T-helper 2 cell treated with Interferon-gamma antibody and Interleukin-4, amounts not matched to agents 5 μg/mL and 100 μg/mL, for 36 hours (primary cell): ENCODE measurements around the gene SETDB2.

Source experiments
- DNase-seq: peaks from one replicate; pipeline ENCODE4 v3.0.0; 2021; ENCODE audit warnings: low spot score
- H3K27ac Mint-ChIP-seq: one replicate; pipeline ENCODE4 v1.8.0; 2021; ENCODE audit warnings: mild to moderate bottlenecking, mixed read lengths
- H3K27me3 Mint-ChIP-seq: one replicate; pipeline ENCODE4 v1.8.0; 2021; ENCODE audit warnings: low read depth, mixed read lengths
- H3K36me3 Mint-ChIP-seq: one replicate; pipeline ENCODE4 v1.8.0; 2021; ENCODE audit warnings: low read depth, mixed read lengths
- H3K4me1 Mint-ChIP-seq: one replicate; pipeline ENCODE4 v1.8.0; 2021; ENCODE audit warnings: low read depth, mixed read lengths
- H3K4me3 Mint-ChIP-seq: one replicate; pipeline ENCODE4 v1.8.0; 2022; ENCODE audit warnings: mild to moderate bottlenecking, moderate library complexity, mixed read lengths
- H3K9me3 Mint-ChIP-seq: one replicate; pipeline ENCODE4 v1.8.0; 2021; ENCODE audit warnings: mixed read lengths

The SETDB2 gene

DNA sequence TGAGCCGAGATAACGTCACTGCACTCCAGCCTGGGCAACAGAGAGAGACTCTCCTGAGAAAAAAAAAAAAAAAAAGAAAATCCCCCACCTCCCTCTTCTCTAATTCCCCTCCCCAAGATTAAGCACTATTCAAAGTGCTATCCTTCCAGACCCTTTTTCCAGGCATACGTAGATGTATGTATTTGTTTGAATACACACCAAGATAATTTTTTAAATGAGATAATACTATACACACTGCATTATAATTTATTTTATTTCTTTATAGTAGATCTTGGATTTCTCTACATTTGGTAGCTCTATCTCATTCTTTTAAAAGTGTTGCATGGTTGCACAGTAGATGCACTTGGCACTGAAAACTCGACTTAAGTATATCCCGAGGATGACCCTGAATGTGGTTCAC is 32.7 kb upstream of the SETDB2 start:
- Mint-ChIP-seq H3K36me3 (no peaks in the 10 kb centered on the region), H3K4me3 (no peak overlapping the region), H3K27me3 (peaks cover 6% of the 10 kb centered on the region), H3K27ac (no peak overlapping the region), H3K9me3 (no peaks in the 10 kb centered on the region), H3K4me1 (no peaks in the 10 kb centered on the region)
- DNase-seq, result no peak

DNA sequence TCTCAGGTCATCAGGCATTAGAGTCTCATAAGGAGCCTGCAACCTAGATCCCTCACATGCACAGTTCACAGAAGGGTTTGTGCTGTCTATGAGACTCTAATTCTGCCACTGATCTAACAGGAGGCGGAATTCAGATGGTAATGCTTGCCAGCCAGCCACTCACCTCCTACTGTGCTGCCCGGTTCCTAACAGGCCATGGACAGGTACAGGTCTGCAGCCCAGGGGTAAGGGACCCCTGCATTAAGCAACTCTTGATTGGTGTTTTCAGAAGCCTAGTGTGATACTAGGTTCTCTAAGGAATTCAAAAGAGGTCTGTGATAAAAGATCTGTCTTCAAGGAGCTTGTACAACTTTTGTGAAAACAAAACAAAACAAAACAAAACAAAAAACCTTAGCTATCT is 31.3 kb upstream of the SETDB2 start:
- Mint-ChIP-seq H3K27ac (no peak overlapping the region), H3K36me3 (no peaks in the 10 kb centered on the region), H3K4me1 (no peaks in the 10 kb centered on the region), H3K4me3 (no peak overlapping the region), H3K27me3 (peaks cover 6% of the 10 kb centered on the region), H3K9me3 (no peaks in the 10 kb centered on the region)
- no peak for DNase-seq

DNA sequence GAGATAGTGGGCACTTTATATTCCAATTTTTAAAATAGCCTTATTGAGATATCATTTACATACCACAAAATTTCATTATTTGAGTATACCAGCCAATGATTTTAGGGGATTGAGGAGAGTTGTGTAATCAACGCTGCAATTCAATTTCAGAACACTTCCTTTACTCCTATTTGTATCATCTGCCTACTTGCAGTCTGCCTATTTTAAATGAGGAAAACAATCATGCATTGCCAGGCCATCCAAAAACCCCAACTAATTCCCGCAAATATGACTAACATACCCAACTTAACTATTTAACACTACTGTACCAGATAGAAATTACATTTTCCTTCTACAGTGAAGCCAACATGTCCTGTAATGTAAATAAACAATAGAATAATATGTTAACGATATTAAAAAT is 26.9 kb upstream of the SETDB2 start:
- Mint-ChIP-seq H3K27ac (no peak overlapping the region), H3K9me3 (no peaks in the 10 kb centered on the region), H3K27me3 (peaks cover 2% of the 10 kb centered on the region), H3K4me3 (no peak overlapping the region), H3K4me1 (no peaks in the 10 kb centered on the region), H3K36me3 (no peaks in the 10 kb centered on the region)
- no peak for DNase-seq

DNA sequence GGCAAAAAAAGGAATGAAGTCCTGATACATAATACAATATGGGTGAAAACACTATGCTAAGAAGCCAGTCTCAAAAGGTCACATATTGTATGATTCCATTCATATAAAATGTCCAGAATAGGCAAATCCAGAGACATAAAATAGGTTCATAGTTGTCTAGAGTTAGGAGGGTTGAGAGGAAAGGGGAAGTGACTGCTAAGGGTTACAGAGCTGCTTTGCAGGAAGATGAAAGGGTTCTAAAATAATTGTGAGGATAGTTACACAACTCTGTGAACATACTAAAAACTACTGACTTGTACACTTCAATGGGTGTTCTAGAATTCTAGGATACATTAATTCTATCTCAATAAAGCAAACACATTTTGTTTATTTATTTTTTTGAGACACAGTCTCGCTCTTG is 25.9 kb upstream of the SETDB2 start:
- no peaks in the 10 kb centered on the region for H3K36me3 Mint-ChIP-seq
- H3K9me3 Mint-ChIP-seq, result no peaks in the 10 kb centered on the region
- no peak overlapping the region for H3K27ac Mint-ChIP-seq
- no peak for DNase-seq
- H3K4me1 Mint-ChIP-seq, result no peaks in the 10 kb centered on the region
- no peaks in the 10 kb centered on the region for H3K27me3 Mint-ChIP-seq
- no peak overlapping the region for H3K4me3 Mint-ChIP-seq

DNA sequence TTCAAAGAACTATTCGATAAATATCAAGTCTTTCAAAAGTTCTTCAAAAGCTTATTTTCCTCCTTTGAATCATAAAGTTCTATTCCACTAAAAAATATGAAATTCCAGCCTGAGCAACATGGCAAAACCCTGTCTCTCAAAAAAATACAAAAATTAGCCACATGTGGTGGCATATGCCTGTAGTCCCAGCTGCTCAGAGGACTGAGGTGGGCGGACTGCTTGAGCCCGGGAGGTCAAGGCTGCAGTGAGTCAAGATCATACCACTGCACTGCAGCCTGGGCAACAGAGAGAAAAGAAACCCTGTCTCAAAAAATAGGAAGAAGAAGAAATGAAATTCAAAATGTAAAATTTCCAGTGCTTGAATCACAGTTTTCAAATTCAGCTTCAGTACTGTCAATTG is 24.8 kb upstream of the SETDB2 start:
- Mint-ChIP-seq H3K27ac (no peak overlapping the region), H3K4me1 (no peaks in the 10 kb centered on the region), H3K36me3 (no peaks in the 10 kb centered on the region), H3K27me3 (no peaks in the 10 kb centered on the region), H3K9me3 (no peaks in the 10 kb centered on the region), H3K4me3 (no peak overlapping the region)
- DNase-seq, result no peak

DNA sequence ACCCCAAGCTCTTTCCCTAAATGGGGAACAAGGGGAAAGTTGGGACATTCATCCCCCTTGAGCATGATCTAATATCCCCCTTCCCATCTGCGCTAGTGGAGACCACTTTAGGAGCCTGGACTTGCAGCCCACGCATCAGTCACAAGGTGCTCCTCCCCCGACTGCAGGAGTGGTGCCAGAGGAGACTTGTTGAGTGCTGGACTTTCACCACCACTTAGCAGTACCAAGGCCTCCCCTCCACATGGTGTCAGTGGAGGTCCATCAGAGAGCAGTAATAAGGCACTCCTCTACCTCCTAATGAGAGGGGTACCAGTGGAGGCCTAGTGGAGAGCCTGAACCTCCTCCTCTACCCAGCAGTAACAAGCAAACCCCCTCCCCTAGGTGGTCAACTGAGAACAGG is 22.7 kb upstream of the SETDB2 start:
- no peaks in the 10 kb centered on the region for H3K27me3 Mint-ChIP-seq
- H3K4me1 Mint-ChIP-seq, result no peaks in the 10 kb centered on the region
- H3K36me3 Mint-ChIP-seq, result no peaks in the 10 kb centered on the region
- no peak overlapping the region for H3K27ac Mint-ChIP-seq
- no peaks in the 10 kb centered on the region for H3K9me3 Mint-ChIP-seq
- no peak overlapping the region for H3K4me3 Mint-ChIP-seq
- no peak for DNase-seq

DNA sequence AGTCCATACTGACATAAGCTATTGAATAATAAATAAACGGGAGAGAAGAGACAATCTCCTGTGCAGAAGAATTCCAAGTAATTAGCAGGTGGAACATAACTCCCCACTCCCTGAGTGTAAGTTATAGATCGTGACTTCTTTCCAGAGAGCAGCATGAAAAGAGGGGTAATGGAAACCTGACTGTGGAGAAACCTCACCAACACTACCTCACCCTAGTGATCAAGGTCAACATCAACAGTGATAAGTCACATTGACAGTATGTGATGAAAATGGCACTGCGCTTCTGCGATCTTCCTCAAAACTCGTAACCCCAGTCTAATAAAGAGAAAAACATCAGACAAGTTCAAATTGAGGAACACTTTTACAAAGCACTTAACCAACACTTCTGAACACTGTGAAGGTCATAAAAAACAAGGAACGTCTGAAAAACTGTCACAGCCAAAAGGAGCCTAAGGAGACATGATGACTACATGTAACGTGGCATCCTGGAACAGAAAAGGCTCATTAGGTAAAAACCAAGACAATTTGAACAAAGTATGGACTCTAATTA is 20.0 kb upstream of the SETDB2 start:
- H3K4me1 Mint-ChIP-seq, result no peaks in the 10 kb centered on the region
- no peaks in the 10 kb centered on the region for H3K27me3 Mint-ChIP-seq
- H3K4me3 Mint-ChIP-seq, result no peak overlapping the region
- no peaks in the 10 kb centered on the region for H3K9me3 Mint-ChIP-seq
- no peak overlapping the region for H3K27ac Mint-ChIP-seq
- no peak for DNase-seq
- H3K36me3 Mint-ChIP-seq, result no peaks in the 10 kb centered on the region

DNA sequence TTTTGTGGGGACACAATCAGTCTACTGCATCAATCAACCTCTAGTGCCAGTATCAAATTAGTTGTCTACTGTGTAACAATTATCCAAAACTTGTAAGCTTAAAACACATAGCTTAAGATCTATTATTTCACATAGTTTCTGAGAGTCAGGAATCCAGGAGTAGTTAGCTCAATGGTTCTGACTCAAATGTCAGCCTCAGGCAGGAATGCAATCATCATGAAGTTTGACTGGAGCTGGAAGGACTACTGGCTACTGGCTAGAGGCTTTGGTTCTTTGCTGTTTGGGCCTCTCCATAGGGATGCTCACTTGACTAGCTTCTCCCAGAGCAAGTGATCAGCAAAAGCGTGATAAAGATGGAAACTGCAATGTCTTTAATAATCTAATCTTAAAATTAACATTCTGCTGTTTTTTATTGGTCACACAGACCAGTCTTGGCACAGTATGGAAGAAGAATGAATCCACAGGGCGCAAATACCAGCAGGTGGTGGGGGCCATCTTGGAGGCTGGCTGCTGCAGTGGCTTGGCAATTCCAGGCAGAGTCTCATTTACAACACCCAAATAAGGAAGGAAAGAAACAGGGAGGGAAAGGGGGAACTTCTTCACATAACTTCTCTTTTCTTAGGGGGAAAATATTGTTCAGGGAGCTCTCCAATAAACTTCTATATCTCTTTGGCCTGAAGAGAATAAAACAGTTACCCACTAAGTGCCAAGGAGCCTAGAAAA is 15.9 kb upstream of the SETDB2 start:
- DNase-seq, result no peak
- Mint-ChIP-seq H3K9me3 (no peaks in the 10 kb centered on the region), H3K4me3 (no peak overlapping the region), H3K27ac (no peak overlapping the region), H3K4me1 (no peaks in the 10 kb centered on the region), H3K36me3 (no peaks in the 10 kb centered on the region), H3K27me3 (no peaks in the 10 kb centered on the region)

DNA sequence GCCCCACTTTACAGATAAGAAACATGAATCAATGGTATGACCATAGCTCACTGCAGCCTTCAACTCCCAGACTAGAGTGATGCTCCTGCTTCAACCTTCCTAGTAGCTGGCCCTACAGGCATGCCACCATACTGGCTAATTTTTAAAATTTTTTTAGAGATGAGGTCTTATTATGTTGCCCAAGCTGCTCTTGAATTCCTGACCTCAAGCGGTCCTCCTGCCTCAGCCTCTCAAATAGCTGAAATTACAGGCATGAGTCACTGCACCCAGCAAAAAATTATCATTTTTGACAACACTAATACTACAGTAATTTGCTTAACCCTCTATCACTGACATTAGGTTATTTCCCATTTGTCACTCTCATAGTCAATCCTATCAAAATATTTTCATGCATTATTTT is 15.0 kb upstream of the SETDB2 start:
- H3K4me1 Mint-ChIP-seq, result no peaks in the 10 kb centered on the region
- H3K36me3 Mint-ChIP-seq, result peaks cover 3% of the 10 kb centered on the region
- H3K4me3 Mint-ChIP-seq, result no peak overlapping the region
- no peak for DNase-seq
- H3K27ac Mint-ChIP-seq, result no peak overlapping the region
- no peaks in the 10 kb centered on the region for H3K27me3 Mint-ChIP-seq
- H3K9me3 Mint-ChIP-seq, result no peaks in the 10 kb centered on the region

DNA sequence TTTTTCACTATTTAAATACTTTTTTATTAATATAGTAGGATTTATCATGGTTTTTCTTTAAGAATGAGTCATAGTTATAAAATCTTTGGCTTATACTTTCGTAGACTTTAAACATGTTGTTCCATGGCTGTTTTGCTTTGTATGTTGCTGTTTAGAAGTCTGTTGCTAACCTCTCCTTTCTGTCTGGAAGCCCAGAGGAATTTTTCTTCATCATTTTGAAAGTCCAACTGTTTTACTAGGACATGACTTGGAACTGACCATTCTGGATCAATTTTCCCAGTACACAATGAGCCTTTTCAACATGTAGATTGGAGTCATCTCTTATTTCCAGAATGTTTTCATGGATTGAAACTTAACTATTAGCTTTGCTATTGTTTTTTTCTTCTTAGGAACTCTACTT is 8.1 kb upstream of the SETDB2 start:
- no peaks in the 10 kb centered on the region for H3K9me3 Mint-ChIP-seq
- no peaks in the 10 kb centered on the region for H3K27me3 Mint-ChIP-seq
- H3K36me3 Mint-ChIP-seq, result peaks cover 4% of the 10 kb centered on the region
- no peak for DNase-seq
- H3K4me1 Mint-ChIP-seq, result no peaks in the 10 kb centered on the region
- no peak overlapping the region for H3K4me3 Mint-ChIP-seq
- no peak overlapping the region for H3K27ac Mint-ChIP-seq

DNA sequence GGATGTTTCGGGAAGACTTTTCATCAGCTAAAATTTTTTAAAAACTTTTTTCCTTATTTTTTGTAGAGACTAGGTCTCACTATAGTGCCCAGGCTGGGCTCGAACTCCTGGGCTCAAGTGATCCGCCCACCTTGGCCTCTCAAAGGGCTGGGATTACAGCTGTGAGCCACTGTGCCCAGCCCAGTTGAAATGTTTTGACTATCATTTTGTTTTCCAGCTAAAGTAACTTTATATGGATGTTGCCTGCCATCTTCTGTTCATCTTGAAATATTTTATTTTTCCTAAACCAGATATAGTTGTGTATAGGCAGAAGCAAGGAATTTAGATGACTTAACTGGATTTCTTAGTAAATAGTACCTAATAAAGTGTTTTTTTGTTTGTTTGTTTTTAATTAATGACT is 7.2 kb upstream of the SETDB2 start:
- H3K9me3 Mint-ChIP-seq, result no peaks in the 10 kb centered on the region
- no peak overlapping the region for H3K27ac Mint-ChIP-seq
- DNase-seq, result no peak
- H3K27me3 Mint-ChIP-seq, result no peaks in the 10 kb centered on the region
- peaks cover 4% of the 10 kb centered on the region for H3K36me3 Mint-ChIP-seq
- no peaks in the 10 kb centered on the region for H3K4me1 Mint-ChIP-seq
- H3K4me3 Mint-ChIP-seq, result no peak overlapping the region

DNA sequence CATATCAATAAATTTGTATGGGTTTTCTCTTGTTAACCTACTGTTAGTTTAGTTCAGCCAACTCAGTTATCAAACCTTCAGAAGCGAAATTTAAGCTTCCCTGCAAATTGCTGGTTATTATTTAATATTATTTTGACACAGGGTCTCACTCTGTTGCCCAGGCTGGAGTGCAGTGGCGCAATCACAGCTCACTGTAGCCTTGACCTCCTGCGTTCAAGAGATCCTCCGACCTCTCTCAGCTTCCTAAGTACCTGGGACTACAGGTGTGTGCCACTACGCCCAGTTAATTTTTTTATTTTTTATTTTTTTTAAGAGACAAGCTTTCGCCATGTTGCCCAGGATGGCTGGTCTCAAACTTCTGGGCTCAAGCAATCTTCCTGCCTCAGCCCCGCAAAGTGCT is 6.4 kb upstream of the SETDB2 start:
- no peak overlapping the region for H3K4me3 Mint-ChIP-seq
- peaks cover 4% of the 10 kb centered on the region for H3K36me3 Mint-ChIP-seq
- H3K4me1 Mint-ChIP-seq, result no peaks in the 10 kb centered on the region
- H3K27me3 Mint-ChIP-seq, result no peaks in the 10 kb centered on the region
- H3K27ac Mint-ChIP-seq, result no peak overlapping the region
- no peak for DNase-seq
- no peaks in the 10 kb centered on the region for H3K9me3 Mint-ChIP-seq

DNA sequence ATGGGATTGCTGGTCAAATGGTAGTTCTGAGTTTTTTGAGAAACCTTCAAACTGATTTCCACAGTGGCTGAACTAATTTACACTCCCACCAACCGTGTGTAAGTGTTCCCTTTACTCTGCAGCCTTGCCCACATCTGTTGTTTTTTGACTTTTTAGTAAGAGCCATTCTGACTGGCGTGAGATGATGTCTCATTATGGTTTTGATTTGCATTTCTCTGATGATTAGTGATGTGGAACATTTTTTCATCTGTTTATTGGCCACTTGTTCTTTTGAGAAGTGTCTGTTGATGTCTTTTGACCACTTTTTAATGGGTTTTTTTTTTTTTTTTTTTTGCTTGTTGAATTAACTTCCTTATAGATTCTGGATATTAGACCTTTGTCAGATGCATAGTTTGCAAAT is 4.5 kb upstream of the SETDB2 start:
- no peak overlapping the region for H3K4me3 Mint-ChIP-seq
- H3K4me1 Mint-ChIP-seq, result peaks cover 10% of the 10 kb centered on the region
- no peaks in the 10 kb centered on the region for H3K27me3 Mint-ChIP-seq
- H3K27ac Mint-ChIP-seq, result no peak overlapping the region
- peaks cover 4% of the 10 kb centered on the region for H3K36me3 Mint-ChIP-seq
- no peaks in the 10 kb centered on the region for H3K9me3 Mint-ChIP-seq
- no peak for DNase-seq

DNA sequence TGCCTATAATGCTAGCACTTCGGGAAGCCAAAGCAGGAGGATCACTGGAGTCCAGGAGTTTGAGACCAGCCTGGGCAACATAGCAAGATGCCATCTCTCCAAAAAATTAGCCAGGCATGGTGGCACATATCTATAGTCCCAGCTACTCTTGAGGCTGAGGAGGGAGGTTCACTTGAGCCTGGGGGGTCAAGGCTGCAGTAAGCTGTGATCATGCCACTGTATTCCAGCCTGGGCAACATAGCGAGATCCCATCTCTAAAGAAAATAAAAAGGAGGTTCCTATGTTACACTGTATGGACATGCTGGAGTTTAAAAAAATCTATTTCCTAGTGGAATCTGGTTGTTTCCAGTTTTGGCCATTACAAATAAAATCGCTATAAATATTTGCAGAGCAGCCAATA is 2.8 kb upstream of the SETDB2 start:
- Mint-ChIP-seq H3K36me3 (peaks cover 10% of the 10 kb centered on the region), H3K4me1 (peaks cover 17% of the 10 kb centered on the region), H3K27me3 (no peaks in the 10 kb centered on the region), H3K9me3 (no peaks in the 10 kb centered on the region), H3K4me3 (no peak overlapping the region), H3K27ac (no peak overlapping the region)
- no peak for DNase-seq

DNA sequence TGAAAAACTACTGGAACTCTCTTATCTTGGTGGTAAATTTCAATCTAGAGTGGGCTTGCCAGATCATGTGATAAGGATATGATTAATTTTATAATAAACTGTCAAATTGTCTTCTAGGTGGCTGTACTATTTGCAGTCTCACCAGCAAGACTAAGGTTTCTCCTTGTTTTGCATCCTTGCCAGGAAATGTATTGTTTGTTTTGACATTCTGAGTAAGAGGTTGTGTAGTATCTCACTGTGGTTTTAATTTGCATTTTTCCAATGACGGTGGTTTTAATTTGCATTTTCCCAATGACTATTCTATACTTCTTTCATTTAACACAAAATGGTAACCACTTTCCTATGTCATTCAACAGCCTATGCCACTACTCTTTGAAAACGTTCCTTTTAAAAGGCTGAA is 2.2 kb upstream of the SETDB2 start:
- Mint-ChIP-seq H3K36me3 (peaks cover 10% of the 10 kb centered on the region), H3K27ac (no peak overlapping the region), H3K27me3 (no peaks in the 10 kb centered on the region), H3K4me3 (no peak overlapping the region), H3K9me3 (no peaks in the 10 kb centered on the region), H3K4me1 (peaks cover 22% of the 10 kb centered on the region)
- no peak for DNase-seq
